ENCODE measurements around the gene SLC22A25.
A peak's percentile ranks its signal among the peaks of the same experiment; 100 is the strongest.

Gene SLC22A25

DNA sequence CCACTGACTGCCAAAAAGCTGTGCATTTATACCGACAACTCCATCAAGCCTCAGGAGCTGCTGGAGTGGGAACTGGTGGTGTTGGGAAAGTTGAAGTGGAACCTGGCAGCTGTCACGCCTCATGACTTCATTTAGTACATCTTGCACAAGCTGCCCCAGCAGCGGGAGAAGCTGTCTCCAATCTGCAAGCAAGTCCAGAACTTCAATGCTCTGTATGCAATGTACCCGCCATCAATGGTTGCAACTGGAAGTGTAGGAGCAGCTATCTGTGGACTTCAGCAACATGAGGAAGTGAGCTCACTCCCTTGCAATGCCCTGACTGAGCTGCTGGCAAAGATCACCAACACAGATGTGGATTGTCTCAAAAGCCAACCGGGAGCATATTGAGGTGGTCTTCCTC is at the start of gene SLC22A25:
SLC22A25 (minus strand) TSS at position 67 of the 400 bp plus-strand sequence. CDS start 13,947 bp downstream, outside the sequence.
- no peak within 1 kb of the TSS for H3K4me3 ChIP-seq (ENCODE audit: low read depth, low read length)
- DNase-seq = peak; percentile 1
- TF ChIP-seq, protein P1, sequence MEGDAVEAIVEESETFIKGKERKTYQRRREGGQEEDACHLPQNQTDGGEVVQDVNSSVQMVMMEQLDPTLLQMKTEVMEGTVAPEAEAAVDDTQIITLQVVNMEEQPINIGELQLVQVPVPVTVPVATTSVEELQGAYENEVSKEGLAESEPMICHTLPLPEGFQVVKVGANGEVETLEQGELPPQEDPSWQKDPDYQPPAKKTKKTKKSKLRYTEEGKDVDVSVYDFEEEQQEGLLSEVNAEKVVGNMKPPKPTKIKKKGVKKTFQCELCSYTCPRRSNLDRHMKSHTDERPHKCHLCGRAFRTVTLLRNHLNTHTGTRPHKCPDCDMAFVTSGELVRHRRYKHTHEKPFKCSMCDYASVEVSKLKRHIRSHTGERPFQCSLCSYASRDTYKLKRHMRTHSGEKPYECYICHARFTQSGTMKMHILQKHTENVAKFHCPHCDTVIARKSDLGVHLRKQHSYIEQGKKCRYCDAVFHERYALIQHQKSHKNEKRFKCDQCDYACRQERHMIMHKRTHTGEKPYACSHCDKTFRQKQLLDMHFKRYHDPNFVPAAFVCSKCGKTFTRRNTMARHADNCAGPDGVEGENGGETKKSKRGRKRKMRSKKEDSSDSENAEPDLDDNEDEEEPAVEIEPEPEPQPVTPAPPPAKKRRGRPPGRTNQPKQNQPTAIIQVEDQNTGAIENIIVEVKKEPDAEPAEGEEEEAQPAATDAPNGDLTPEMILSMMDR (IDR thresholded peaks at IDR 0.05; ENCODE audit: low read depth, low read length, missing control alignments) = no peak
- H3K27ac ChIP-seq = no peak within 1 kb of the TSS
- no peaks in the 10 kb centered on the region for H3K36me3 ChIP-seq (replicated peaks)
- in situ Hi-C loops (cut with HindIII; ENCODE audit: low pct_ligation_motif_present, low sequenced_read_pairs) = no loop called here
- H3K27me3 ChIP-seq (replicated peaks) = no peaks in the 10 kb centered on the region

DNA sequence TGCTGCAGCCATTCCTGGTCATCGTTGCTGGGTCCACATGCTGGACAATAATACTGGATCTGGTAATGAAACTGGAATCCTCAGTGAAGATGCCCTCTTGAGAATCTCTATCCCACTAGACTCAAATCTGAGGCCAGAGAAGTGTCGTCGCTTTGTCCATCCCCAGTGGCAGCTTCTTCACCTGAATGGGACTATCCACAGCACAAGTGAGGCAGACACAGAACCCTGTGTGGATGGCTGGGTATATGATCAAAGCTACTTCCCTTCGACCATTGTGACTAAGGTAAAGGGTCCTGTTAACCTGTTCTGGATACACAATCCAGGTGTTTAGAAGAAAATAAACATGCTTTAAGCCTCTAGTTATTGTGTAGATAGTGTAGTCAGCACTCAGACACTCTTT is 46.9 kb upstream of the SLC22A25 start:
- Histone ChIP-seq H3K27me3 (replicated peaks) (no peaks in the 10 kb centered on the region), H3K36me3 (replicated peaks) (no peaks in the 10 kb centered on the region), H3K4me3 (ENCODE audit: low read depth, low read length) (no peak overlapping the region), H3K27ac (no peak overlapping the region)
- in situ Hi-C loops (cut with HindIII; ENCODE audit: low pct_ligation_motif_present, low sequenced_read_pairs) = no loop called here
- DNase-seq = no peak
- TF ChIP-seq, protein P1 (IDR thresholded peaks at IDR 0.05; ENCODE audit: low read depth, low read length, missing control alignments) = no peak

DNA sequence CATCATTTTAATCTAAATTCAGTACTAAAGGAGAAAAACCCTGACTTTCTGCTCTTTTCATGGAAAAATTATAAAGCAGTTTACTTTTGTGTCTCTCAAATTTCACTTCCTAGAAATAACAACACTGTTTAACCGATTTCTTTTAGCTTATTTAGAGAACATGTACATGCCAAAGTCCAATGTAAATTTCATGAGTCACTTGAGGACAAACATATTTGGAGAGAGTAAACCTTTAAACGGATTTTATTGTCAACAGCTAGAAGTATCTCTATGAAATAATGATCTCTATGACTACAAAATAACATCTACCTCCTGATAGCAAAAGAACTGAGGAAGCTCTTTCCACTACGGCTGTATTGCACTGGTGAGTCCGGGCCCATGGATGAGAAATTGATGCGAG is 46.3 kb upstream of the SLC22A25 start:
- Histone ChIP-seq H3K27ac (no peak overlapping the region), H3K4me3 (ENCODE audit: low read depth, low read length) (no peak overlapping the region), H3K36me3 (replicated peaks) (no peaks in the 10 kb centered on the region), H3K27me3 (replicated peaks) (no peaks in the 10 kb centered on the region)
- in situ Hi-C loops (cut with HindIII; ENCODE audit: low pct_ligation_motif_present, low sequenced_read_pairs) = no loop called here
- TF ChIP-seq, protein P1 (IDR thresholded peaks at IDR 0.05; ENCODE audit: low read depth, low read length, missing control alignments) = no peak
- DNase-seq = no peak

DNA sequence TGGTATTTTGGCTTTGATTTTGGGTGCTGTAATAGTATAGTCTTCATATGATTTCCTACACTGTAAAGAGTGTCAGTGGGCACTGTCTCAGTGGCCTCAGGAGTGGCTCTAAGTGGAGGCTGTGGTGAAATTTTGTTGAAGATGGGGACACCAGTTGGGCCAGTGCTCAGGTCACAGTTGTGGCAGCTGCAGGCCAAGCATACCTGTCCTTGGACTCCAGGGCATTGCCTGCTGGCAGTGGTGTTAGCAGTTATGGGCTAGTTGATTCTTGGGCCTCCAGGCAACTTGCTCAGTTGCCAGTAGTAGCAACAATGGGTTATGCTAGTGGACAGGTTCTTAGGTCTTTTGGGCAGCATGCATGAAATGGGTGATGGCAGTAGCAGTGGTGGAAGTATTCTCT is 39.2 kb upstream of the SLC22A25 start:
- no peak for DNase-seq
- TF ChIP-seq, protein P1 (IDR thresholded peaks at IDR 0.05; ENCODE audit: low read depth, low read length, missing control alignments) = no peak
- H3K36me3 ChIP-seq (replicated peaks) = no peaks in the 10 kb centered on the region
- in situ Hi-C loops (cut with HindIII; ENCODE audit: low pct_ligation_motif_present, low sequenced_read_pairs) = no loop called here
- H3K27me3 ChIP-seq (replicated peaks) = no peaks in the 10 kb centered on the region
- H3K27ac ChIP-seq = no peak overlapping the region
- H3K4me3 ChIP-seq (ENCODE audit: low read depth, low read length) = no peak overlapping the region

DNA sequence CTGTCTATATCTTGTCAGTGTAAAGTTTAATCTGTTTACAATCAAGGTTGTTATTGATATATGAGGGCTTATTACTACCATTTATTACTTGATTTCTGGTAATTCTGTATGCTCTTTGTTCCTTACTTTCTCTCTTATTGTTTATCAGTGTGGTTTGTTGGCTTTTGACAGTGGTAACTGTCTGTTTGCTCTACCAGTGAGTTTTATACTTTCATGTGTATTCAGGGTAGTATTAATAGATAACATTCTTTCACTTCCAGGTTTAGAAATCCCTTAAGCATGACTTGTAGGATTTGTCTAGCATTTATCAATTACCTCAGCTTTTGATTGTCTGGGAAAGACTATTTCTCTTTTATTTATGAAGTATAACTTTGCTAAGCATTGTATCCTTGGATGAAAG is 37.5 kb upstream of the SLC22A25 start:
- Histone ChIP-seq H3K36me3 (replicated peaks) (no peaks in the 10 kb centered on the region), H3K27me3 (replicated peaks) (no peaks in the 10 kb centered on the region), H3K27ac (no peak overlapping the region), H3K4me3 (ENCODE audit: low read depth, low read length) (no peak overlapping the region)
- no peak for DNase-seq
- in situ Hi-C loops (cut with HindIII; ENCODE audit: low pct_ligation_motif_present, low sequenced_read_pairs) = no loop called here
- TF ChIP-seq, protein P1 (IDR thresholded peaks at IDR 0.05; ENCODE audit: low read depth, low read length, missing control alignments) = no peak

DNA sequence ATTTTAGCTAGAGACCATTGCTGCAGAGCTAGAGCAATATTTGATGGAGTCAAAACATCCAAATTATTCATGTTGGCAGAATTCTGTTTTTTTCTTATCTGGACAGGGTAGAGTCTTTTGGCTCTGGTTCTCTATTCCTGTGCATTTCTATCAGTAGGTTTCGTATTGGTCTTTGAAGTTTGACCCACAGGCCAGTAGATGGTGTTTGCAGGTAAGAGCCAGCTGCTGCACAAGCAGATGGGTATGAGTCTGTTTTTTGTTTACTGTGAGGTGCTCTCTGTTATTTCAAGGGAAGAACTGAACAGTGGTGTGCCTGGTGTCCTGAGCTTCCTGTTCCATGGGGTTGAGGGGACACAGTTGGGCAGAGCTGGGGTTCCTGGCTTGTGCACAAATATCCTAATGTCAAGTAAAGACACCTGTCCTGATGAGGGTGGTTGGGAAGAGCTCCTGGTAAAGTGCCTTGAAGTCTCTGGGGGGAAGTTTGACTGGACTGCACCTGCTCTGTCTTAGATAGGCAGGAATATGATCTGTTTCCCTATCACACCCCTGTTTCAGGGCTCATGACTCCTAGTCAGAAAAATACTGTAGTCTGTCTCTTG is 34.0 kb upstream of the SLC22A25 start:
- no peak for DNase-seq
- Histone ChIP-seq H3K27ac (no peak overlapping the region), H3K27me3 (replicated peaks) (no peaks in the 10 kb centered on the region), H3K4me3 (ENCODE audit: low read depth, low read length) (no peak overlapping the region), H3K36me3 (replicated peaks) (no peaks in the 10 kb centered on the region)
- in situ Hi-C loops (cut with HindIII; ENCODE audit: low pct_ligation_motif_present, low sequenced_read_pairs) = no loop called here
- TF ChIP-seq, protein P1 (IDR thresholded peaks at IDR 0.05; ENCODE audit: low read depth, low read length, missing control alignments) = peak; percentile 10

Data from brain microvascular endothelial cell (primary cell).